ENCODE results near the gene MTARC2.
A peak's percentile ranks its signal among the peaks of the same experiment; 100 is the strongest.
"Not testable (repeated sequence)": the region's sequence is repeated elsewhere in the genome, so short reads cannot be mapped to it uniquely, and the experiment has no call there.

MTARC2 gene

DNA sequence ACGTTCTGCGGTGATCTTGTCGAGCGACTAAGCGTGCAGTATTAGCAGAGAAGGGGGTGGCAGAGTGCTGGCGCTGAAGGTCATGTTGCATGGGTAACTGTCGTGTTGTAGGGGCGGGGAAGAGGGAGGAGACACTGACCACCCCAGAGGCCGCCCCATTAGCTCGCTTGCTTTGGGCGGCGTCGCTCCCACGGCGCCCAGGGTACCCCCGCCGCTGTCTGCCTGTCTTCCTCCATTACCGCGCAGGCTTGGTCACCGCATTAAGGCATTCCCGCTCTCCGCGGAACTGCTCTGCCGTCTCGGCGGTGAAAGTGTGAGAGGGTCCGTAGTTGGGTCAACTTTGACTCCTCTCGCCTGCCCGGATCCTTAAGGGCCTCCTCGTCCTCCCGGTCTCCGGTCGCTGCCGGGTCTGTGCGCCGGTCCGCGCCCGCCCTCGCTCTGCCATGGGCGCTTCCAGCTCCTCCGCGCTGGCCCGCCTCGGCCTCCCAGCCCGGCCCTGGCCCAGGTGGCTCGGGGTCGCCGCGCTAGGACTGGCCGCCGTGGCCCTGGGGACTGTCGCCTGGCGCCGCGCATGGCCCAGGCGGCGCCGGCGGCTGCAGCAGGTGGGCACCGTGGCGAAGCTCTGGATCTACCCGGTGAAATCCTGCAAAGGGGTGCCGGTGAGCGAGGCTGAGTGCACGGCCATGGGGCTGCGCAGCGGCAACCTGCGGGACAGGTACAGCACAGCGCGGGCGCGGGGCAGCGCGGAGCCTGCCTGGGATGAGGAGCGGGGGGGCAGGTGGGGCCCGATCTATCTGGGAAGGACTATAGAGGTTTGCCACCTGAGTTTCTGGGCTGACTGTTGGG lies at the start of gene MTARC2:
Gene MTARC2, plus strand, starts transcription at position 234 of the 846 bp plus-strand sequence. Its CDS starts 210 bp downstream, at position 444.
- DNase-seq (ENCODE audit: low read depth): peak; percentile 55

DNA sequence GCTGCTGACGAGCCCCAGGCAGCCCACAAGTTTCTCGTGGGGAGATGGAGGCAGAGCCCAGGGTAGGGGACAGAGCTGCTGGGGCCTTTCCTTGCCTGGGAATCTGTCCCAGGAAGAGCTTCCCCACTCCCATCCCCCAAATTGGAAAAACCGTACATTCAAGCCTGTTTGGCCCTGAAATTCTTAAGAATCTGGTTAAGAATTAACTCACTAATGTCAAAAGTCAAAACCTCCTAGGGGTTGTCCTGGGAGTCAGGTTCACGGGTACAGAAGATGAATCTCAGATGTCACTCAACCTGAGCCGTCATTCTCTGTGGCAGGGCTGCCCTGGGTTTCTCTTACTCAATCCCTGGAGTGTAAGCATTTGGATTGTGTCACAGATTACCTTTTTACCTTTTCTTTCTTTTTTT lies 49.5 kb upstream of the MTARC2 start:
- DNase-seq (ENCODE audit: low read depth): no peak

DNA sequence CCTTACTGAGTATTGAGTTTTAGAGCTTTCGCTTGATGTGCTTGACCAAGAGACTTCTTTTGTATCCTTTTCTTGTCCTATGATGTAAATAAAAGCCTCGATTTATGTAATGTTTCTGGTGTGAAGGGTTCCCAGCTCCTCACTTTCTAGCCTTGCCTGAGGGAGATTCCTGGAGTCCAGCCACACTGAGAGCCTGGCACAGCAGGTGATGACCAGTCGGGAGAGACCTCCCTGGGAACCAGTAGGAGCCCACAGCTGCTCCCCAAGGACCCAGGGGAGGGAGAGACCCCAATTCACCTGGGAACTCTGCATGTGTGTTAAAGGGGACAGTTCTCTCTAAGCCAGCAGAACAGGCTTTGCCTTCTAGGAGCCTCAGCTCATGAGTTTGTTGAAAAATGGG lies 49.1 kb upstream of the MTARC2 start:
- DNase-seq (ENCODE audit: low read depth): no peak

DNA sequence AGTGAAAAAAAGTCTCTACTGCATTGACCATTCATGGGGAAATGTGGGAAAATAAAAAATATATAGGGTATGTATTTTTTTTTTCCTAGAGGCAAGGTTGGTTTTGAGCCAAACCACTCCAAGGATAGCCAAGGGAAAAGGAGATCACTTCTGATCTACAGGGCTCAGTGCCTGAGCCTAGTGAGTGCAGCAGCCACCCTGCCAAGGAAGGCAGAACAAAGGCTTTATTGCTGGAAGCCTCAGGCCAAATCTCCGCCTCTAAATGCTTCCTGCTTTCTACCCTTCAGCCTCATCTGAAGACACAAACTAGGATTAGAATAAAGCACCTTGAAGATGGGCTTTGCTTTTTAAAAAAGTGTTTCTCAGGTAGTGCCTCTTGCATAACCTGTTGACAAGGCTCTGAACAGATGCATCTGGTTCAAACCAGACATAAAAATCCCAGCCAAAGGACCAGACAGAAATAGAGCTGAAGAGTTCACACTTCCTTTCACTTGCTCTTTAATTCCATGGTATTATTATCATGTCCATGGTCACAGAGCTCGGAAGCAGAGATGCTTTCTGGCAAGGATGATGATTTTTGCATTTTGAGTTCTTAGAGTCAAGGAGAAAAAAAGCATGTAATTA lies 47.5 kb upstream of the MTARC2 start:
- no peak for DNase-seq (ENCODE audit: low read depth)

DNA sequence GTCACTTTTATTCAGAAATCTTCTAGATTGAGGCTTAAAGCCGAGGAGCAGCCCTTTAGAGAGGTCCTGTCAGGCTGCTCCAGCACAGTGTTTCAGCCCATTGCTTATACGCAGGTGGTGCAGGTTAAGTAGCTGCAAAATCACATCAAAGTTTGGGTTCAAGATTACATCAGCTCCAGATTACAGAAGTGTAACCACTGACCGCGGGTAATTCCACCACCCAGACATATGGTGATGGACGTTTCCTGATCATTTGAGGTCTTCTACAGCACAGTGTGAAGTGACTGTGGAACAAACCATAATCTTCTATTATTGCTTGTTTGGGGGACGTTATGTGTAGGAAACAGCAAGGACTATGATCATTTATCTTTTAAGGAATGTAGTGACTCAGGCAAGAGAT lies 46.1 kb upstream of the MTARC2 start:
- DNase-seq (ENCODE audit: low read depth): no peak

DNA sequence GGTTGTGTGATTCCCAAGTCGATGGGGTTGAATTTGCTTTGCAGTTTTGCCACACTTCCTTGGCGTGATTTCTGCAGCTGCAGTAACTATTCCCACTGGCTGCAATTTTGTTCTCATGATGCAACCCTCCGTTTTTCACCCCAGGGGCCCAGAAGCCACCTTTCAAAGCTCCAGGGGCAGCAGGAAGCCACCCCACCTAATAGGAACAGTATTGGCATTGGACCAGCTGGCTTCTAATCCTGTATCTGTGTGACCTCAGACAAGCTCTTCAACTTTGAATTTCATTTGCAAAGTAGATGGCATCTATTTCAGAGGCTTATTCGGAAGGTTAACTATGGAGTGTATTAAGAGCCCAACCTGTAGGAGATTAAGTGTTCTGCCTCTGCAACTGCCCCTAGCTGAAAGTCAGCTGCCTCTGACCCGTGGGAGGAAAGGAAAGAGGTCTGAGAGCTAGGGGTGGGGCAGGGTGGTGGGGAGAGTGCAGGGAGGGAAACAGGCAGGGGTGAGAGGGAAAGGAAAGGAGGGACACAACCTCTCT lies 45.3 kb upstream of the MTARC2 start:
- DNase-seq (ENCODE audit: low read depth): no peak

DNA sequence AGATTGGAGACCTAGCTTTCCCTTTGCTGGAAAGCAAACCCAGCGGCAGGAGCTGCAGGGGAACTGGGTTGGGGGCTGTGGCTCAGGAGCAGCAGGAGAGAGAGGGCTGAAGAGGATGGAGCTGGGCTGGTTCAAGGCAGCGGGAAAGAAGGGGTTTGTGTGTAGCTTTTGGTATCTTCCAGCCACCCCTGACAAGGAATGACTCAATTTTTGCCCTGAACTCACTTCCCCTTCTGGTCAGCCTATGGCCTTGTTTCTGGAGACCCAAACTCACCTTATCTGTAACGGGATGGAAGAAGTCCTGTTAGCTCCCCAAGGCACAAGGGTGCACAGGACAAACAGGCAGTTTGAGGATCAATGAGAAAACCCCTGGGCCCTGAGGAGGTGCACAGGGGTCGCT lies 44.8 kb upstream of the MTARC2 start:
- DNase-seq (ENCODE audit: low read depth): no peak

DNA sequence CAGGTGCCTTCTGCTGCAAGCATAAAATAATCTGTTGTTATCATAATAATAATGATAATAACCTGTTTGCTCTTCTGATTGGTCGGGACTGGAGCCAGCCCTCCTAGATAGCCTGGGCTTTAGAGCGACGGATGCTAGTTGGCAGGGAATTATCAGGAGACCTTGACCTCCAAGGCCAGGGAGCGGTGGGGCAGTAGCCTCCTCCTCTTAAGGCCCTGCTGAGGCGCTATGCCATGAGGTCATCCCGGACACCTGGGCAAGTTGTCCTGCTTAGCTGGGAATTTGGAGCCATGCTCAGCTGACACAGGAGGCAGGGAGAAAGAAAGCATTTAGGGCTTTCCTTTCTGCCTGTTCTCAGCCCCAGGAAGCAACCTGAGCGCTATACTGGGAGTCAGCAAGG lies 42.3 kb upstream of the MTARC2 start:
- no peak for DNase-seq (ENCODE audit: low read depth)

DNA sequence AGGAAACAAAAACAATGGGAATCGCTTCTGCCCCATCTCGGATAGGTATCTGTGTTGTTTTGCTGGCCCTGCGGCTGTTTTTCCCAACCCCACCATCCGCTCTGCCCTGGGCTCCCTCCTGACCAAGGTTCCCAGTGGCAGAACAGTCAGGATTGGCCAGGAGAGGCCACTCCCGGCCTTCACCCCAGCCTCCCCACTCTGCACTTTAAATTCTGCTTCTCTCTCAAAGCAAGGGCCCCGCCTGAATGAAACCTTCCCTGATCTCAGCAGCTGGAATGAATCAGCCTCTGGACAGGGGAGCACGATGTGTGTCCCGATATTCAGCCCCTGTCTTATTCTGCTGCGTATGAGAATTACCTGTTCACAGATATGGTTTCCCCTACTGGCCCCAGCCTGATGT lies 41.6 kb upstream of the MTARC2 start:
- no peak for DNase-seq (ENCODE audit: low read depth)

DNA sequence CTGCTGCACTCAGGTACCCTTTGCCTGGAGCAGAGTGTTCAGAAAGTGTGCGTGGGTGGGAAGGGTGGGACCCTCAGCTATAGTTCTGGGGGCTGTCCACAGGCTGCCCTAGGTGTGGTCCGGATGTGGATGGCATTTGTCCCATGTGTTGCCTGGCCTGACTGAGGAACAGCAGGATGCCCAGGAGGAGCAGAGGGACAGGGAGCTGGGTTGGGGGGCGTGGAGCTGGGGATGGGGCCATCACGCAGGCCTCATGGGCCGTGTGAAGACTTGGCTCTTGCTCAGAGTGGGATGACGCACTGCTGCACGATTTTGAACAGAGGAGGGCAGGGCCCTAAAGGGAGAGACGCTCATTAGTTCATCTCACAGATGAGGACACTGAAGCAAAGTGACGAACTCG lies 41.0 kb upstream of the MTARC2 start:
- DNase-seq (ENCODE audit: low read depth): no peak

DNA sequence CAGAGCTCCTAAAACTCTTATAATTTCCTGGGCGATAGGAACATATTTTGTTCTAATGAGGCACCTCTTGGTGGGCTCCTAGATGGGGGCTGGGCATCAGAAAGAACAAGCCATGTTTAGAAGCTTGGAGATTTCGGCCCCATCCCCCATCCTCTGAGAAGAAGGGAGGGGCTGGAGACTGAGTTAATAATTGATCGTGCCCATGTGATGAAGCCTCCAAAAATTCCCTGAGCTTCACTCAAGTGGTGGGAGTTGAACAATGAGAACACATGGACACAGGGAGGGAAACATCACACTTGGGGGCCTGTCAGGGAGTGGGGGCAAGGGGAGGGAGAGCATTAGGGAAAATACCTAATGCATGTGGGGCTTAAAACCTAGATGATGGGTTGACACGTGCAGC lies 39.9 kb upstream of the MTARC2 start:
- no peak for DNase-seq (ENCODE audit: low read depth)

DNA sequence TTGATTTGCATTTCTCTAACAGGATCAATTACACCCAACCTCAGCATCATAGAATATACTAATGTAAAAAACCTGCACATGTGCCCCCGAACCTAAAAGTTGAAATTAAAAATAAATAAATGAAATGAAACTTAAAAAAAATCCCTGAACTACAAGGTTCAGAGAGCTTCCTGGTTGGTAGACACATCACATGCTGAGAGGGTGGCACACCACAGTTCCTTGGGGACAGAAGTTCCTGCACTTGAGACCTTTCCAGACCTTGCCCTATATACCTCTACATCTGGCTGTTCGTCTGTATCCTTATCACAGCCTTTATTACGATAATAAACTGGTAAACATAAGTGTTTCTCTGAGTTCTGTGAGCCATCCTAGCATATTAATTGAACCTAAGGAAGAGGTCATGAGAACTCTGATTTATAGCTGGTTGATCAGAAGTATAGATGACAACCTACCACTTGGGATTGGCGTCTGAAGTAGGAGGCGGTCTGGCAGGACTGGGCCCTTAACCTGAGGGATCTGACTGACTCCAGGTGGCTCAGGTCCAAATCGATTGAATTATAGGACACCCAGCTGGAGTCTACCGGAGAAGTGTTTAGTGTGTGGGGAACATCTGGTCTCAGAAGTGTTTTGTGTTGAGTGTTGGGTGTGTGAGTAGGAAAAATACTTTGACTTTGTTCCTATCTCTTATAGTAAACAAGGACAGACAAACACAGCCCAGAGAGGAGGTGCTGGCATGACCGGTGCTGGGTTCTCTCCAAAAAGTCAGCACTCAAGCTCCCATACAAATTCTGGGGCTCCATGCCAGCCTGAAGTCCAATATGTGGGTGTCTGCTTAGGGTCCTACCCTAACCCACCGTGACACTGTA lies 39.0 kb upstream of the MTARC2 start:
- DNase-seq (ENCODE audit: low read depth): no peak

DNA sequence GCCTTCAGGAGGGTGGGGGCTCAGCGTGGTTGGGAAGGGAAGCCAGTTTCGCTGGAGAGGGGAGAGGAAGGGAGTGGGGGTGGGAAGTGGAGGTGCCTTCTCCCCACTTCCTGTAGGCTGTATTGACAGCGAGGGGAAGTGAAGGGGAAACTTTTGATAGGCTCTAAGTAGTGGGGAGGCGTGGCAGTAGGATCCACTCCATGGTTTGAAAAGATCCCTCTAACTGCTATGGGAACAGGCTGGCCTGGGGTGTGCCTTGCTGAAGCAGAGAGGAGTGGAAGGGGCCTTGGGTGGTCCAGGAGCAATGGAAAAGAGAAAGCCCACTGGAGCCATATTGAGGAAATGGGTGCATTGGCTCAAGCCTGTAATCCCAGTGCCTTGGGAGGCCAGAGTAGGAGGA lies 37.8 kb upstream of the MTARC2 start:
- DNase-seq (ENCODE audit: low read depth): no peak

DNA sequence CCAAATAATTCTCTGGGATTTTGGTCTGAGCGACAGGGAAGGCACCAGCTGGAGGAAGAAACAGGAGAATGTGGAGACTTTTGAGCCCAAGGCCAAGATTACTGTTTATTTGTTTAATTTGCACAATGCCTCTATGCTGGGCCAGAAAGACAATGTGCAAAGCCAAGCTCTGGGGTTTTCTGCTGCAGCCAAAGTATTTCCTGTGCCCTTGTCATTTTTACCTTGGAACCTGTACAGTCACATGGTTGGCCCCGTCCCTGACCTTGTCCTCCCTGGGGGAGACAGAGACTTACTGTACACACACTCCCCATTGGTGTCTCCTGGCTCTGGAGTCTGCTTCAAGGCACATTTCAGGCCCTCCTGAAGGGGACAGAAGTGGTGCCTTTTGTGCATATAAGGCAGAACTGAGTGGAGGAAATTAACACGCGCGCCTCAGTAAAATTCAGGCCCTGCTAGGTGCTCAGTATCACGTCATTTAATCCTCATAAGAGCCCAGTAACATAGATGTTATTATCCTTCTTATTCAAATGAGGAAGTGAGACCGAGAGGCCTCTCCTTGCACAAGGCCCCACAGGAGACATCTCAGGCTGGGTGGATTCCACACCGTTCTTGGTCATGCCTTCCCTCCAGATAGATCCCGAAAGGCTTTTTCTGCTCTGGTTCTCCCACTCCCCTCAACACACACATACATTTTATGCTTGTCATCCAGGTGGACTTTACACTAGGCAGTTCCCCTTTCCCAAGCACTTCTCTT lies 36.9 kb upstream of the MTARC2 start:
- DNase-seq (ENCODE audit: low read depth): no peak

DNA sequence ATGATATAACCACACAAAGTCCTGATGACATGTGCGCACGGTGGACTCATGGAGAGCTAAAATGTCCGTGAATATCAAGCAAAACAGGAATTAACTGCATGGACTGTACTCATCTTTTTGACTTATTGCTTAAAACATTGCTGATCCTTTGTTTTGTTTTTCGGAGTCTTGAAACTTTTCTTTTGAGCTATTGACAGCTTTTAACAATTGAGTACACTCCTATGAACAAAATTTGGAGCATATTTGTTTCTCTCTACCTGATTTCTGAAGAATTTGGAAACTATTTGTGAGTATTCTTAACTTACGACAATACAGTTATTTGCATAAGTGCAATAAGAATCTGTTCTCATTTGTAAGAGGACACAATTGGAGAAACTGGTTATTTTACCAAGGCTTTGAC lies 32.1 kb upstream of the MTARC2 start:
- DNase-seq (ENCODE audit: low read depth): not testable (repeated sequence)

DNA sequence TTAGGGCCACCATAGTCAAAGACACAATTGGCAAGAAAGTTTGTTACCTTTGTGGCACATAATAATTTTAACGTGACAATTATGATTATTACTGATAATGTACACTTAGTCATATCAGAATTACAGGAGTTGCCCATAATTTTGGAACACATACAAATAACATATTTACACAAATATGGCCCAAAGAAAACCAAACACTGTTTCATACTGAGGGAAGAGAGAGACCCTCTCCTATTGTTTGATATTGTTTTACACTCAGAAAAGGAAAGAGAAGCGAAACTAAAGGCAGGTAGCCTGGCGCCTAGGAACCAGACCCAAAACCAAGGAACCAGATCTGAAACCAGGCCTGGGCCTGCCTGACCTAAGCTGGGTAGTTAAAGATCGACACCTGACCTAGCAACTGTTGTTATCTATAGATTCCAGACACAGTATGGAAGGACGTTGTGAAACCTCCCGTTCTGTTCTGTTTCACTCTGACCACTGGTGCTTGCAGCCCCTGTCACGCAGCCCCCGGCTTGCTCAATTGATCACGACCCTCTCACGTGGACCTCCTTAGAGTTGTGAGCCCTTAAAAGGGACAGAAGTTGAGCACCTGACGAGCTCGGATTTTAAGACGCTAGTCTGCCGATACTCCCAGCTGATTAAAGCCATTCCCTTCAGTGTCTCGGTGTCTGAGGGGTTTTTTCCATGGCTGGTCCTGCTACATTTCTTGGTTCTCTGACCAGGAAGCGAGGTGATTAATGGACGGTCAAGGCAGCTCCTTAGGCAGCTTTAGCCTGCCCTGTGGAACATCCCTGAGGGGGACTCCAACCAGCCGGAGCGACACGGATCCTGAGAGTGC lies 30.1 kb upstream of the MTARC2 start:
- DNase-seq (ENCODE audit: low read depth): no peak

DNA sequence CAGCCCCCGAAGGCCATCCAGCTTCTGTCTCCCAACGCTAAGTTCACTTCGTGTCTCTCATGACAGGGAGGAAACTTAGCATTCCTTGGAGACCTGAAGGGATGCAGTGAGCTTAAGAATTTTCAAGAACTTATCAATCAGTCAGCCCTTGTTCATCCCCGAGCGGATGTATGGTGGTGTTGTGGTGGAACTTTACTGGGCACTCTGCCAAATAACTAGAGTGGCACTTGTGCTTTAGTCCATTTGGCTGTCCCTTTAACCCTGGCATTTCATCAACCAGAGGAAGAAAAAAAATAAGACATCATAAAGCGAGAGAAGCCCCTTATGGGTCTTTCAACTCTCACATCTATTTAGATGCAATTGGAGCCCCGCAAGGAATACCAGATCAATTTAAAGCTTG lies 26.9 kb upstream of the MTARC2 start:
- not testable (repeated sequence) for DNase-seq (ENCODE audit: low read depth)

DNA sequence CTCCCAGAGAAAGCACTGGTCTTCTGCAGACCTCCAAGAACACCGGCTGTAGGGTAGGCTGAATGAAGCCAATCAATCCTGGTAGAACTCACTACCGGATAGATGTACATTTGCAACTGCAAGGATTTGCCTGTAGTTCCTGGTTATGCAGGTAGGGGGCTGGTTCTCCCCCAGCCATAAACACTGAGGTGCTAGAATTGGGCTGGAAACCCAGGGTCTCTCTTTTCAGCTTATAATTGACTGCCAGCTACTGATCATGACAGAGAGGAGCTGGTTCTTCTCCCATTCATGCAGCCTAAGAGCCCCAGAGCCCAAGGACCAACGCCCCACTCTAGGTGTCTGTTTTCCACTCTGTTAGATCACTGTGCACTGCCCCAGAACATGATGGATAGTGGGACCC lies 21.5 kb upstream of the MTARC2 start:
- DNase-seq (ENCODE audit: low read depth): no peak

DNA sequence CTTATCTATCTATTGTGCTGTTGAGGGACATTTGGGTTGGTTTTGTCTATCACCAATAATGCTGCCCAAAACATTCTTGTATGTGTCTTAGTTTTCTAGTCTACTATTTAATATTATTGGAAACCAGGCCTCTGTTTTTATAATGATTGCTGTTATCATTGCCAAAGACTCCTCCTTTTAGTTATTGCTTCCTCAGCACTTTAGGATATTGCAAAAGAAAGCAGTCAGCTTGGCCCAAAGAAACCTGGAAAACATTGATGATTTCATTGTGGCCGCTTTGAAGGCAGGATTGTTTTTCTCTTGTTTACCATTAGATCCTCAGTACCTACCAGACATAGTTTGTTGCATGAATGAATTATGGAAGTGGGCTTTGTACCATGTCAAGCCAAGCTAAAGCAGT lies 20.6 kb upstream of the MTARC2 start:
- DNase-seq (ENCODE audit: low read depth): no peak

DNA sequence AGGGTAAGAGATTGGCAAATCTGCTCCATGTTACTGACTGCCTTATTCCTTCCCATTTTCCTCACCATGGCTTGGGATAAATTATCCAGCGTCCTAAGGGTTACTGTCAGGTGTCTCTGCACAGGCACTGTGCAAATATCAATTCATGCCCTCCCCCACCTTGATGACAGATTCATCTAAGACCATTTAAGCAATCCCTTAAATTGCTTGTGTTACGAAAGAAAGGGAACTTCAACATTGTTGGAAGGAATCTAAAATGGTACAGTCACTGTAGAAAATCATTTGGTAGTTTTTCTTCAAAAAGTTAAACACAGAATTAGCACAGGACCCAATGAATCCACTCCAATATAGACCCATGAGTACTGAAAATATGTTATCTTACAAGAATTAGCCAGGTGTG lies 17.6 kb upstream of the MTARC2 start:
- no peak for DNase-seq (ENCODE audit: low read depth)

DNA sequence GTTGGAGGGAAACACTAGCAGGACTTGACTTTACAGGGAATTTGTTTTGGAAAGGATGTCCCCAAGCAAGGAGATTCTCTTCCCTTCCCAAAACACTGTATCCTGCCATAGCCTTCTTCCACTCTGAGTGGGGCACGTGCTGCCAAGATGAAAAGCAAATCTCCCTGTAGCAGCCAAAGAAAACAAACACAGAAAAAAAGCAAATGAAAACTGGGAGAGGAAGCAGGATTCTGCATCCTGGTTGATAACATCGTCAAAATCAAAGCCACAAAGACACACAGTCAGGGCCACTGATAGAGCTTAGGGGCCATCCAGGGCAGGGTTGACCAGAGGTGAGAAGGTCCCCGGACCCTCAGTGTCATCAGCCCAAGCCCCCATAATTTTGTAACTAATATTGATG lies 16.0 kb upstream of the MTARC2 start:
- DNase-seq (ENCODE audit: low read depth): no peak

Data from iris pigment epithelial cell (primary cell).